ENCODE data around the gene NMD3.

GRCh38 chr3:161230621-161231171 is 9.6 kb downstream of the NMD3 start:
- TF ChIP-seq EZH2 (IDR thresholded peaks at IDR 0.05) (no peak), POLR2AphosphoS5 (IDR thresholded peaks at IDR 0.05; ENCODE audit: borderline replicate concordance, low read depth, low read length) (no peak), FOXP2 (optimal IDR thresholded peaks at IDR 0.05; ENCODE audit: control extremely low read depth, extremely low read length, insufficient read depth) (no peak)
